OCI-LY7 (cell line): ENCODE measurements around the gene RSBN1. TPM values are rescaled to one million over a fixed set of nuclear protein-coding genes. Genes with fewer than 3 reads are reported as not detected.

Source experiments
- BruUV-seq: library from RNA; stranded (reverse); fragments of 400-500 nt; replicated peaks from 2 replicates; lab custom pipeline; 2021; lab: Mats Ljungman, UMichigan
- CTCF ChIA-PET: fragments of 300-600 bp; sonication (Branson Sonifier 250); formaldehyde crosslinking; loops from one replicate; lab custom pipeline; 2022; ENCODE audit warnings: antibody characterized with exemption; ENCODE audit not compliant: unreplicated experiment; lab: Charles Lee
- POLR2A ChIA-PET: fragments of 300-600 bp; sonication (Branson Sonifier 250); formaldehyde crosslinking; loops from one replicate; lab custom pipeline; 2022; ENCODE audit warnings: antibody characterized with exemption; lab: Charles Lee
- DNase-seq: peaks from one replicate; pipeline ENCODE4 v3.0.0-alpha.2; 2015; ENCODE audit warnings: low spot score
- H2AFZ ChIP-seq: fragments of 200-600 bp; sonication (generic), shearing (Covaris generic); 2 replicates; pipeline ENCODE4 v1.6.1; 2014; ENCODE audit warnings: mild to moderate bottlenecking, antibody characterized with exemption, low read length, moderate library complexity
- H3K27ac ChIP-seq: fragments of 200-600 bp; sonication (generic); 2 replicates; pipeline ENCODE4 v1.5.1; 2014; ENCODE audit warnings: mixed run types, low read depth, mild to moderate bottlenecking, moderate library complexity, low read length, inconsistent platforms; ENCODE audit not compliant: poor library complexity, severe bottlenecking
- H3K36me3 ChIP-seq: fragments of 200-600 bp; sonication (generic); 2 replicates; pipeline ENCODE4 v1.6.1; 2014; ENCODE audit warnings: mild to moderate bottlenecking, antibody characterized with exemption, low read length, moderate library complexity, mixed read lengths; ENCODE audit not compliant: insufficient read depth
- H3K4me1 ChIP-seq: fragments of 200-600 bp; sonication (generic); 2 replicates; pipeline ENCODE4 v1.5.1; 2014; ENCODE audit warnings: mild to moderate bottlenecking, low read length; ENCODE audit not compliant: insufficient read depth, poor library complexity, severe bottlenecking
- H3K4me2 ChIP-seq: fragments of 200-600 bp; sonication (generic); 2 replicates; pipeline ENCODE4 v1.6.1; 2014; ENCODE audit warnings: mild to moderate bottlenecking, low read length
- H3K4me3 ChIP-seq: fragments of 200-600 bp; sonication (generic); 2 replicates; pipeline ENCODE4 v1.5.1; 2014; ENCODE audit warnings: mild to moderate bottlenecking, low read depth, low read length; ENCODE audit not compliant: poor library complexity, severe bottlenecking
- H3K79me2 ChIP-seq: fragments of 200-600 bp; sonication (generic); 2 replicates; pipeline ENCODE4 v1.6.1; 2016; ENCODE audit warnings: low read depth, mild to moderate bottlenecking, low read length, moderate library complexity, mixed read lengths; ENCODE audit not compliant: insufficient read depth
- H3K9me2 ChIP-seq: fragments of 200-600 bp; sonication (generic); 2 replicates; pipeline ENCODE4 v1.6.1; 2016; ENCODE audit warnings: mild to moderate bottlenecking, low read length, mixed read lengths; ENCODE audit not compliant: insufficient read depth
- H3K9me3 ChIP-seq: fragments of 200-600 bp; sonication (generic); 2 replicates; pipeline ENCODE4 v1.6.1; 2014; ENCODE audit warnings: mild to moderate bottlenecking, mixed run types, low read length, mixed read lengths
- H4K20me1 ChIP-seq: fragments of 200-600 bp; sonication (generic); 2 replicates; pipeline ENCODE4 v1.6.1; 2014; ENCODE audit warnings: mild to moderate bottlenecking, antibody characterized with exemption, low read length, moderate library complexity, mixed read lengths; ENCODE audit not compliant: insufficient read depth
- CTCF ChIP-seq: fragments of 200-600 bp; sonication (generic); conservative IDR thresholded peaks from 2 replicates; pipeline ENCODE4 v1.5.1; 2014; ENCODE audit warnings: mild to moderate bottlenecking, antibody characterized with exemption, low read length, moderate library complexity, mixed read lengths
- EZH2phosphoT487 ChIP-seq: fragments of 200-600 bp; sonication (generic); IDR thresholded peaks from 2 replicates; pipeline ENCODE4 v1.6.1; 2018; ENCODE audit warnings: low read depth, borderline replicate concordance, mild to moderate bottlenecking, mixed run types, antibody characterized with exemption, low read length, moderate library complexity, mixed read lengths
- intact Hi-C: fragments of 100-400 bp; cut with micrococcal nuclease; formaldehyde crosslinking; loops from one replicate; pipeline ENCODE4 v1.10.0; 2022; ENCODE audit not compliant: unreplicated experiment
- total RNA-seq, 2 experiments: library from RNA; depleted of rRNA in 1 of 2; stranded (reverse); fragments of >200 nt in 1 of 2; shearing (Covaris generic) in 1 of 2; gene quantifications; 2 replicates each; pipeline ENCODE4 v1.2.3, GENCODE V29; 2014 to 2022

RSBN1 gene
- total RNA-seq, 2 experiments from 2014 or later: 10.8 to 19.0 TPM

DNA sequence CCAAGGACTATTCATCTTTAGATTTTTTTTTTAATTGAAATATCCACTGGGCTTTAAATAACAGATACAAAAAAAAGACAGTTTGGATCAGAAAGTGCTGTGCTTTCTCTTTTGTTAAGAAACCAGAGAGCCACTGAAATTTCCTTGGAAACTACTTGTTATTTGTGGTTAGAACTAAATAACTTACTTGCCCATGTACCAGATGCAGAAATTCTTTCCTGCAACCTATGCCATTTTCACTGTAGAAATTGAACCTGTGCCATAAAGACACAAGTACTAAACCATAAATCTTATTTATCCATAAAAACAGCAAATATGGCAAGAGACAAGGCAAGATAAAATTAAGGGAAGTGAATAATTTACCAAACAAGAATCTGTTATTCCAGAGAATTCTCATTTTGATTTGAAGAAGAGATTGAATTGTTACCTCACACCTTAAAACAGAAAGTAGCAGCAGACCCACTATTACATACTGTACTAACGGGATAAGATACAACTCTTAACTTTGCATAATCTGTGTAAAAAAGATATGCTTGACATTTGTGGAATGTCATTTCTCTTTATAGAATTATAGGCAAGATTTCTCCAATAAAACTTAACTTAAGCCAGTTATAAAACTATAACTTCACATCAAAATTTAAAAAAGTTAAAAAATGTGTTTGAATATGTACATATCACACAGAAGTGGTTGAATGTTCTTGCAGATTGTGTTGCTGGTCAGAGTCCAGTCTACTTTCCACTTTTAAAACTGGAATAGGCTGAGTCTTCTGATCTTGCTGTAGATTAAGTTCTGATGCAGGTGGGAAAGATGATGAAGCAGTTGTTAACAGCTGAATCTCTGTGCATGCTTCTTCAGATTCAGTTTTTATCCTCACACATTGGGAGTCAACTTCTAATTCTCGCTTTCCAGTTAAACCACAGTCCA is 46.7 kb downstream of the RSBN1 start:
- Histone ChIP-seq H3K4me2 (no peak overlapping the region), H3K36me3 (peaks cover 75% of the 10 kb centered on the region), H3K79me2 (peaks cover 4% of the 10 kb centered on the region; the same call in 1 of the 2 replicates), H2AFZ (no peak overlapping the region), H3K9me2 (no peaks in the 10 kb centered on the region), H3K9me3 (no peaks in the 10 kb centered on the region), H3K27ac (no peak overlapping the region), H3K4me3 (no peak overlapping the region), H3K4me1 (no peaks in the 10 kb centered on the region), H4K20me1 (no peaks in the 10 kb centered on the region)
- CTCF ChIA-PET: no interaction called here
- DNase-seq: no peak
- BruUV-seq: no TSS peak
- POLR2A ChIA-PET: no interaction called here
- intact Hi-C loops: no loop called here
- TF ChIP-seq EZH2phosphoT487 (no peak), CTCF (no peak)

GRCh38 chr1:113763661-113764060 is 48.6 kb downstream of the RSBN1 start:
- Histone ChIP-seq H3K79me2 (peaks cover under 1% of the 10 kb centered on the region; the same call in 1 of the 2 replicates), H3K4me3 (no peak overlapping the region), H3K27ac (no peak overlapping the region), H3K9me3 (no peaks in the 10 kb centered on the region), H4K20me1 (no peaks in the 10 kb centered on the region), H3K4me2 (no peak overlapping the region), H3K4me1 (peaks cover 7% of the 10 kb centered on the region), H2AFZ (no peak overlapping the region), H3K9me2 (no peaks in the 10 kb centered on the region), H3K36me3 (peaks cover 59% of the 10 kb centered on the region)
- ChIA-PET POLR2A (no interaction called here), CTCF (no interaction called here)
- no peak for DNase-seq
- intact Hi-C loops: no loop called here
- no peak for TF ChIP-seq EZH2phosphoT487
- TF ChIP-seq CTCF: no peak
- BruUV-seq: no TSS peak

GRCh38 chr1:113761937-113762336 is 50.3 kb downstream of the RSBN1 start:
- H3K9me3 ChIP-seq: no peaks in the 10 kb centered on the region
- H3K4me1 ChIP-seq: peaks cover 20% of the 10 kb centered on the region
- TF ChIP-seq CTCF (no peak), EZH2phosphoT487 (no peak)
- ChIA-PET POLR2A (interaction anchor here (0.6 to 1.4 kb wide), 5 partner anchors 8 to 151 kb away, joined by 3 to 5 read pairs (median 4); no protein-coding TSS in a partner anchor), CTCF (no interaction called here)
- no peak overlapping the region for H3K4me3 ChIP-seq
- BruUV-seq: no TSS peak
- no peak overlapping the region for H3K4me2 ChIP-seq
- H3K27ac ChIP-seq: no peak overlapping the region
- no peaks in the 10 kb centered on the region for H4K20me1 ChIP-seq
- H3K79me2 ChIP-seq: peaks cover 5% of the 10 kb centered on the region; the same call in 1 of the 2 replicates
- H3K36me3 ChIP-seq: peaks cover 42% of the 10 kb centered on the region
- no peak overlapping the region for H2AFZ ChIP-seq
- intact Hi-C loops: no loop called here
- no peak for DNase-seq
- no peaks in the 10 kb centered on the region for H3K9me2 ChIP-seq
